WERI-Rb-1 (cell line): ENCODE data around the gene HTATSF1.
A peak's percentile ranks its signal among the peaks of the same experiment; 100 is the strongest.

ENCODE experiments used
- DNase-seq: peaks from one replicate; pipeline ENCODE4 v3.0.0-alpha.2; 2020
- H3K27ac ChIP-seq: fragments of 250-450 bp; sonication (Bioruptor Pico); 2 replicates; pipeline ENCODE4 v1.5.1; 2020; ENCODE audit warnings: mild to moderate bottlenecking, moderate library complexity
- H3K27me3 ChIP-seq: fragments of 250-450 bp; sonication (Bioruptor Pico); 2 replicates; pipeline ENCODE4 v1.5.1; 2021; ENCODE audit warnings: mild to moderate bottlenecking, low read depth, moderate library complexity; ENCODE audit not compliant: insufficient read depth, severe bottlenecking
- H3K36me3 ChIP-seq: fragments of 250-450 bp; sonication (Bioruptor Pico); 2 replicates; pipeline ENCODE4 v1.5.1; 2020; ENCODE audit warnings: mild to moderate bottlenecking, moderate library complexity
- H3K4me3 ChIP-seq: 2 replicates; pipeline ENCODE4 v1.5.1; 2011; ENCODE audit warnings: low read depth, mild to moderate bottlenecking, control low read depth, low read length
- H3K9me3 ChIP-seq: fragments of 250-450 bp; sonication (Bioruptor Pico); 2 replicates; pipeline ENCODE4 v1.5.1; 2021; ENCODE audit warnings: mild to moderate bottlenecking, moderate library complexity; ENCODE audit not compliant: severe bottlenecking
- CTCF ChIP-seq: IDR thresholded peaks from 2 replicates; pipeline ENCODE4 v1.5.1; 2011; ENCODE audit warnings: low read depth, mild to moderate bottlenecking, control low read depth, inconsistent platforms, low read length

HTATSF1 gene

DNA sequence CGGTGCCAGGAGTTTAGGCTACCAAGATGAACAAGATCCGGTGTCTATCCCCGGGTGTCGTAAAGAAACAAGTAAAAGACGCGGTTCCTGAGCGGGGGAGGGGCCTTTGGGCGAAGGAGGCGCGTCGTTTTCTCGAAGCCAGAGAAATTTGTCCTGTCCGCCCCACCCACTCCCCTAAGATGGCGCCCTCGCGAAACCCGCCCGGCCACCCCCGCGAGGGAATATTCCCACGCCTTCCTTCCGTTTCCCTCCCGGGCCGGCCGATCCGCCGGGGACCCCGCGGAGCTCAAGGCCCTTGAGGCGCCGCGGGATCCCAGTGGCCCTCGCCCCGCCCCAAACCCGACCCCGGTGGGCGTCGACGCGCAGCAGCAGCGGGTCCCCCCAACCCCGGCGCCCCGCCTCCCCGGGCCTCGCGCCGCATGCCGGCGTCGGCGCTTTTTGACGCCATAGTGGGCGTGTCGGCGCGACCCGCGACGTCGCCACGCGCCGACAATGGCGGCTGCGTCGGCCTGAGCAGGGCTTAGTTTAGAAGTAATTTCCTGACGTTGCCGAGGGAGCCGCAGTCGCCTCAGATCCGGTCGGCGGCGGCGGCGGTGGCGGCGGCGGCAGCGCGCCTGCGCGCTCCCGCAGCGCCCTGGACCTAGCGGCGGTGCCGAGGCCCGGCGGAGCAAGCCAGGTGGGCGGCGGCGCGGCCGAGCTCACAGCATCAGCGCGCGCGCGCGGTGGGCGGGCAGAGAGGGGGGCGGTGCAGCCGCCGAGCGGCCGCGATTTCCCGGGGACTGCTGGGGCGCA is 432 bp upstream of the HTATSF1 start:
- peak; percentile 78 for DNase-seq
- Histone ChIP-seq H3K36me3 (peaks cover 19% of the 10 kb centered on the region), H3K27ac (peak overlapping the region; percentile 86), H3K4me3 (peak overlapping the region; percentile 85), H3K9me3 (no peaks in the 10 kb centered on the region), H3K27me3 (peaks cover 27% of the 10 kb centered on the region)
- TF ChIP-seq CTCF, result no peak

DNA sequence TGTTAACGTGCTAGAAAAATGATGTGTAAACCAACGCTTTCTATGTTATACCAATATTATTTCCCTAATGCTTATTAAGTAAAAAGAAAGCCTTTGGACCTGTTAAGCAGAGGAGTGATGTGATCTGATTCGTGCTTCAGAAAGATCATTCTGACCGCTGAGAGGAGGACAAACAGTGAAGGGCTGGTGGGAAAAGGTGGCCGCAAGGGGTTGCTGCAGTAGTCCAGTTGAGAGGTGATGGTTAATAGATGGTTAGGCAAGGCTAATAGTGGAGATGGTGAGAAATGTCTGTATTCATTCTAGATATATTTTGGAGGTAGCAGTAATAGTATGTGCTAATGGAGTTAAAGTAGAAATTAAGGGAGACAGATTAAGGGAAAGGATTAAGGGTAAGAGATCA is 21.7 kb downstream of the HTATSF1 start:
- DNase-seq, result no peak
- Histone ChIP-seq H3K9me3 (no peaks in the 10 kb centered on the region), H3K27ac (no peak overlapping the region), H3K4me3 (no peak overlapping the region), H3K36me3 (no peaks in the 10 kb centered on the region), H3K27me3 (peaks cover 30% of the 10 kb centered on the region)
- TF ChIP-seq CTCF, result no peak

- Histone ChIP-seq H3K27me3 (peaks cover 44% of the 10 kb centered on the region), H3K27ac (no peak overlapping the region), H3K4me3 (no peak overlapping the region), H3K9me3 (no peaks in the 10 kb centered on the region), H3K36me3 (no peaks in the 10 kb centered on the region)
- TF ChIP-seq CTCF, result no peak
- no peak for DNase-seq
Observed at GRCh38 chrX:136523770-136524169, 26.4 kb downstream of the HTATSF1 start.

- no peak overlapping the region for H3K4me3 ChIP-seq
- no peak for DNase-seq
- peaks cover 48% of the 10 kb centered on the region for H3K27me3 ChIP-seq
- no peaks in the 10 kb centered on the region for H3K9me3 ChIP-seq
- no peaks in the 10 kb centered on the region for H3K36me3 ChIP-seq
- TF ChIP-seq CTCF, result no peak
- H3K27ac ChIP-seq, result no peak overlapping the region
Observed at GRCh38 chrX:136525738-136526606, 28.6 kb downstream of the HTATSF1 start.

DNA sequence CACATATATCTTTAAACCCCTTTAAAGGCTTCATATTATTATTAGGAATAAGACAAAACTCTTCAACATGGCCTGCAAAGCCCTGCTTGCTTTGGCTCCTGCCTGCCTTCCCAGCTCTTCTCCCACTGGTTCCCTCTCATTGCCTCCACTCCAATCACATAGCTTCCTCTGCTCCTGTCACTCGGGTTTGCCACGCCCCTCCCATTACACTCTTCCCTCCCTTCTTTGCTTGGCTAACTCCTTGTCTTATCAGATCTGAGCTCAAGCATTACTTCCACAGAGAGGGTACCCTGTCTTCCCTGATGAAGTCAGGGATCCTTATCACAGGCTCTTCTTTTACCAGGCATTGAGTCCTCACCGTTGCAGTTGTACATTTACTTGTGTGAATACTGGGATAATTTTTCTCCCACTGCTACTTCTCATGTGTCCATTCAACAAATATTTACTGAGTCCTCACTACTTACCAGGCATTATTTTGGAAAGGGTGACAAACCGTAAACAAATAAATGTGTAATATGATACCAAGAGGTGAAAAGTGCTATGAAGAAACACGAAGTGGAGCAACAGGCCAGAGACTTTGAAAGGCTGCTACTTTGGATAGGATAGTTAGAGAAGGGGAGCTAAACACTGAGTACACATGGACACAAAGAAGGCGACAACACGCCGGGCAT is 31.4 kb downstream of the HTATSF1 start:
- no peak overlapping the region for H3K27ac ChIP-seq
- peaks cover 50% of the 10 kb centered on the region for H3K27me3 ChIP-seq
- no peaks in the 10 kb centered on the region for H3K36me3 ChIP-seq
- H3K4me3 ChIP-seq, result no peak overlapping the region
- TF ChIP-seq CTCF, result no peak
- no peak for DNase-seq
- no peaks in the 10 kb centered on the region for H3K9me3 ChIP-seq
